Neutrophil (primary cell): ENCODE measurements around the gene ERMP1.

Experiments
- H3K27ac ChIP-seq: fragments of 200-600 bp; sonication (generic); 2 replicates; pipeline ENCODE4 v1.5.1; 2016; ENCODE audit warnings: mild to moderate bottlenecking, moderate library complexity
- H3K27me3 ChIP-seq: fragments of 200-600 bp; sonication (generic); 2 replicates; pipeline ENCODE4 v1.6.0; 2016; ENCODE audit warnings: mild to moderate bottlenecking
- H3K36me3 ChIP-seq: fragments of 200-600 bp; sonication (generic); 2 replicates; pipeline ENCODE4 v1.5.1; 2017
- H3K4me1 ChIP-seq, 2 experiments: fragments of 200-600 bp in 1 of 2; sonication (generic) in 1 of 2; 1 replicate in 1 of 2; 2 replicates in 1 of 2; pipeline versions ENCODE4 v1.5.1 to v1.6.1; 2013 to 2016; ENCODE audit warnings: low read depth in 1 of 2, low read length in 1 of 2, mild to moderate bottlenecking in 1 of 2, moderate library complexity in 1 of 2; ENCODE audit not compliant: control insufficient read depth in 1 of 2, insufficient read depth in 1 of 2
- H3K4me3 ChIP-seq, 2 experiments: fragments of 200-600 bp in 1 of 2; sonication (generic) in 1 of 2; 1 replicate in 1 of 2; 2 replicates in 1 of 2; pipeline ENCODE4 v1.5.1; 2013 to 2016; ENCODE audit warnings: low read depth in 1 of 2, low read length in 1 of 2, mild to moderate bottlenecking in 1 of 2, moderate library complexity in 1 of 2
- H3K9me3 ChIP-seq: fragments of 200-600 bp; sonication (generic); 2 replicates; pipeline ENCODE4 v1.5.1; 2016
- TF ChIP-seq, protein P1 (sequence below): fragments of 200-600 bp; sonication (generic); IDR thresholded peaks from 2 replicates; pipeline ENCODE4 v1.5.1; 2016; ENCODE audit warnings: antibody characterized with exemption

ERMP1 gene

DNA sequence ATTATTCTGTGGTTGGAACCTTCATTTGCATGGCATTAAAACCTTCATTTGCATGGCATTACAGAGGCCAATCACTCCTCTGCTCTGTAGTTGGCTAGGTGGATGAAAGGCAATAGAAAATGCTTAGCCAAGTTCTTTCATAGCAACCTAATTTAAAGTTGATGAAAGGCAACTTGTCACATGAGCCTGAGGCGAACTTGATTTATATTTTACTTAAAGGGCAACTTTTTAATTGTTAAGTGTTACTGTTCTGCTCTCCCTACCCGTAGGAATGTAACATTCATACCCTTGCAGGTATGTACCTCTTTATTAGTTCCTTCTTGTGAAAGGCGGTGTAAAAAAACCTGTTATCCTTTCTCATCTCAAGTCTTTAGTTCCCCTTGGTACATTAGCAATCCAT lies 7.9 kb upstream of the ERMP1 start:
- H3K9me3 ChIP-seq, result no peaks in the 10 kb centered on the region
- H3K4me1 ChIP-seq, result peaks cover 0 to 4% of the 10 kb centered on the region in 2 experiments
- peaks cover 22% of the 10 kb centered on the region for H3K27me3 ChIP-seq
- no peaks in the 10 kb centered on the region for H3K36me3 ChIP-seq
- TF ChIP-seq, protein P1, sequence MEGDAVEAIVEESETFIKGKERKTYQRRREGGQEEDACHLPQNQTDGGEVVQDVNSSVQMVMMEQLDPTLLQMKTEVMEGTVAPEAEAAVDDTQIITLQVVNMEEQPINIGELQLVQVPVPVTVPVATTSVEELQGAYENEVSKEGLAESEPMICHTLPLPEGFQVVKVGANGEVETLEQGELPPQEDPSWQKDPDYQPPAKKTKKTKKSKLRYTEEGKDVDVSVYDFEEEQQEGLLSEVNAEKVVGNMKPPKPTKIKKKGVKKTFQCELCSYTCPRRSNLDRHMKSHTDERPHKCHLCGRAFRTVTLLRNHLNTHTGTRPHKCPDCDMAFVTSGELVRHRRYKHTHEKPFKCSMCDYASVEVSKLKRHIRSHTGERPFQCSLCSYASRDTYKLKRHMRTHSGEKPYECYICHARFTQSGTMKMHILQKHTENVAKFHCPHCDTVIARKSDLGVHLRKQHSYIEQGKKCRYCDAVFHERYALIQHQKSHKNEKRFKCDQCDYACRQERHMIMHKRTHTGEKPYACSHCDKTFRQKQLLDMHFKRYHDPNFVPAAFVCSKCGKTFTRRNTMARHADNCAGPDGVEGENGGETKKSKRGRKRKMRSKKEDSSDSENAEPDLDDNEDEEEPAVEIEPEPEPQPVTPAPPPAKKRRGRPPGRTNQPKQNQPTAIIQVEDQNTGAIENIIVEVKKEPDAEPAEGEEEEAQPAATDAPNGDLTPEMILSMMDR, result no peak
- H3K27ac ChIP-seq, result no peak overlapping the region
- H3K4me3 ChIP-seq, result no peak overlapping the region

DNA sequence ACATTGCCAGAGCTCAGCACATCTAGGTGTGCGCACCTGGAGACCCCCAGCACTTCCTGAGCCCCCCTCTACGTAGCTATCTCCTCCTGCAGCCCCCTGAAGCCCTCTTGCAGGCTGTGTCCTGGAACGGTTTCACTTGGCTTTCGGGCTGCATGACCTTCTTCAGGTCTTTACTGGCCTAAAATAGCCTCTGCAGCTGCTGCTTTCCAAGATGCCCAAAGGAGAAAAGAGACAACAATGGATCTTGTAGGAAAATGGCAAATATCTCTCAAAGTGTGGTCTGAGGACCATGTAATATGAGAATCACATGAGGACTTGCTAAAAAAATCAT lies 6.6 kb upstream of the ERMP1 start:
- no peaks in the 10 kb centered on the region for H3K36me3 ChIP-seq
- TF ChIP-seq, protein P1, result no peak
- H3K4me1 ChIP-seq, result peaks cover 0 to 4% of the 10 kb centered on the region in 2 experiments
- no peak overlapping the region for H3K27ac ChIP-seq
- no peaks in the 10 kb centered on the region for H3K9me3 ChIP-seq
- H3K27me3 ChIP-seq, result peaks cover 21% of the 10 kb centered on the region
- no peak overlapping the region for H3K4me3 ChIP-seq

DNA sequence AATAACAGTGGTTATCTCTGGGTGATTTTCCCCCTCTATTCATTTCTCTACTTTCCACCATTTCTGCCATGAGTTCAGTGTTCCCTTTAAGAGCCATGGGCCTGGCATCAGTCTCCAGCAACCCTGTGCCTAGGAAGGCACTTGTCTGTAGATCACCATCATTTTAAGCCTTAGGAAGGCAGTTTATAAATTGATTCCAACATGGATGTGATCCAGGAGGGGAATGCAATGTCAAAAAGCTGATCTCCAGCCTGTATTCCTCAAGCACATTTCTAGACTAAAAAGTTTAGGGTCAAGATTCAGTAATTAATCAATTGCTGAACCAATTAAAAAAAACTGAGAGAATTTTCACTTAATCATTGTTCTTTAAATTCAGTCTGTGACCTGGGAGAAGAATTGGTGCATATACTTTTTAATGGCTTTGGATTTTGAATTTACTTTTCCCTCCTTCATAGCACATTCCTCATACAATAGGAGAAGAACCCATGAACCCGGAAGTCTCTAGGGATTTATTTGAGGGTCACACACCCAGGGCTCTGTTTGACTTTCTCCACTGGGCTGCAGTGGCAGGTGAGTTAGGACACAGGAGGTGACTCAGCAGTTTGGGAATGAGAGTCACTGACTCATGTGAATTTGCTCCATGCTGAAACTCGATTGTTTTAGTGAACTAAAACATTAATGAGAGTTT lies 6.1 kb upstream of the ERMP1 start:
- Histone ChIP-seq H3K4me1 (peaks cover 0 to 4% of the 10 kb centered on the region in 2 experiments), H3K27me3 (peaks cover 16% of the 10 kb centered on the region), H3K27ac (no peak overlapping the region), H3K36me3 (no peaks in the 10 kb centered on the region), H3K4me3 (no peak overlapping the region), H3K9me3 (no peaks in the 10 kb centered on the region)
- TF ChIP-seq, protein P1, result no peak

DNA sequence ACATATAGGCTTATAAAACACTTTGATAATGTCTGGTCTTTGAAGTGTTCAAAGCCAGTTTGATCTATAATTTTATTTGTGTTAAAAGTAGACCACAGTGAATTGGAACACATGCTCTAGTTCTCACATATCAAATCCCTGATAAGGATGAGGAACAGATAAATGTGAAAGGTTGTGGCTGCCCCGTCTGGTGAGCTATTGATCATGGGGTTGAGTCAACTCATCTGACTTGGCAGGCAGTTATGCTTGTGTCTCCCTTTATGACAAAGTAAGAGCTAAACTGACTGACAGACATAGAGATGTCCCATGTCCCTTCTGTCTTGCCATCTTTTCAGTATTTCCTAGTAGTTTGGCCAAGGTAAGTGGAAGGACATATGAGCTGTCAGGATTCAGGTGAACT lies 2.9 kb upstream of the ERMP1 start:
- no peaks in the 10 kb centered on the region for H3K9me3 ChIP-seq
- no peaks in the 10 kb centered on the region for H3K36me3 ChIP-seq
- H3K4me3 ChIP-seq, result no peak overlapping the region
- H3K27me3 ChIP-seq, result no peaks in the 10 kb centered on the region
- TF ChIP-seq, protein P1, result no peak
- no peak overlapping the region for H3K27ac ChIP-seq
- peaks cover 20 to 22% of the 10 kb centered on the region in 2 experiments for H3K4me1 ChIP-seq

DNA sequence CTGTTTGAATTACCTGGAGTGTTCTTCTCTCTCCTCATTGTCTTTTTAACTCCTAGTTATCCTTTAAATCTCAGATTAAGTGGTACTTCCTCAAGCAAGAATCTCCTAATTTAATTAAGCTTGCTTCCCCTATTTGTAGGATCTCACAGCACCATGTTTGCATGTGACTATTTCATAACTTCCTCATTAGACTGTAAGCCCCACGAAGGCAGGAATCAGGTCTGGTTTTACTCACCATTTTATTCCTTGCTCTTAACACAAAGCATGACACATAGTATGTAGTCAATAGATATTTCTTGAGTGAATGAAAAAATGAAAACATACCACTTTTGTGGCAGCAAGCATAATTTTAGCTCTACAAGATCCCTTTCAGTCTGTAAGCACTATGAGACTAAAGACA lies 1.3 kb upstream of the ERMP1 start:
- TF ChIP-seq, protein P1, result no peak
- Histone ChIP-seq H3K36me3 (no peaks in the 10 kb centered on the region), H3K9me3 (no peaks in the 10 kb centered on the region), H3K4me3 (no peak overlapping the region), H3K27ac (no peak overlapping the region), H3K27me3 (no peaks in the 10 kb centered on the region), H3K4me1 (peaks cover 18 to 22% of the 10 kb centered on the region in 2 experiments)
